OCI-M2 (cell line): ENCODE measurements around the gene LYSMD1.

Experiments used
- DNase-seq: peaks from one replicate; lab custom pipeline; 2025; ENCODE audit not compliant: unreplicated experiment; lab: John Stamatoyannopoulos, UW

Gene LYSMD1

GRCh38 chr1:151142411-151143056 is 23.2 kb downstream of the LYSMD1 start:
- DNase-seq = no peak

- no peak for DNase-seq
Observed at GRCh38 chr1:151137789-151138188, 27.9 kb downstream of the LYSMD1 start.

- no peak for DNase-seq
Observed at GRCh38 chr1:151135433-151136385, 30.0 kb downstream of the LYSMD1 start.

- DNase-seq = no peak
Observed at GRCh38 chr1:151134991-151135390, 30.7 kb downstream of the LYSMD1 start.

- DNase-seq = no peak
Observed at GRCh38 chr1:151134396-151134795, 31.3 kb downstream of the LYSMD1 start.

GRCh38 chr1:151133018-151133806 is 32.5 kb downstream of the LYSMD1 start:
- DNase-seq = no peak

- DNase-seq = no peak
Observed at GRCh38 chr1:151132335-151133017, 33.2 kb downstream of the LYSMD1 start.

GRCh38 chr1:151131701-151132334 is 33.9 kb downstream of the LYSMD1 start:
- DNase-seq = no peak

GRCh38 chr1:151130987-151131586 is 34.6 kb downstream of the LYSMD1 start:
- DNase-seq = no peak

- no peak for DNase-seq
Observed at GRCh38 chr1:151128800-151129199, 36.9 kb downstream of the LYSMD1 start.

- no peak for DNase-seq
Observed at GRCh38 chr1:151124763-151125403, 40.8 kb downstream of the LYSMD1 start.

GRCh38 chr1:151113877-151114276 is 51.8 kb downstream of the LYSMD1 start:
- DNase-seq = no peak
